HL-60/S4 treated with phorbol 12-myristate 13-acetate at 8.2 ng/mL for 4 days and 3 days (cell line): Measurements from ENCODE around the gene DOCK2.

Experiments used
- in situ Hi-C: fragments of 300-500 bp; cut with MboI; formaldehyde crosslinking; loops from 2 replicates; pipeline ENCODE4 v1.15.0; 2022; ENCODE audit warnings: low sequenced_read_pairs

DOCK2 gene

GRCh38 chr5:169686137-169686536 is 49.1 kb downstream of the DOCK2 start:
- in situ Hi-C loops, result no loop called here

GRCh38 chr5:169688106-169688505 is 51.0 kb downstream of the DOCK2 start:
- in situ Hi-C loops, result no loop called here

GRCh38 chr5:169691471-169691870 is 54.4 kb downstream of the DOCK2 start:
- in situ Hi-C loops, result no loop called here

GRCh38 chr5:169694091-169694625 is 57.1 kb downstream of the DOCK2 start:
- in situ Hi-C loops, result no loop called here

GRCh38 chr5:169695025-169695625 is 58.0 kb downstream of the DOCK2 start:
- in situ Hi-C loops, result no loop called here

- in situ Hi-C loops, result no loop called here
Observed at GRCh38 chr5:169695919-169696490, 58.9 kb downstream of the DOCK2 start.

- in situ Hi-C loops, result no loop called here
Observed at GRCh38 chr5:169696621-169697510, 59.8 kb downstream of the DOCK2 start.

GRCh38 chr5:169697511-169697890 is 60.4 kb downstream of the DOCK2 start:
- in situ Hi-C loops, result no loop called here

GRCh38 chr5:169697976-169698375 is 60.9 kb downstream of the DOCK2 start:
- in situ Hi-C loops, result no loop called here

GRCh38 chr5:169700611-169701010 is 63.5 kb downstream of the DOCK2 start:
- in situ Hi-C loops, result no loop called here

GRCh38 chr5:169701910-169702451 is 64.9 kb downstream of the DOCK2 start:
- in situ Hi-C loops, result no loop called here

- in situ Hi-C loops, result no loop called here
Observed at GRCh38 chr5:169702693-169703481, 65.8 kb downstream of the DOCK2 start.

GRCh38 chr5:169703813-169704212 is 66.7 kb downstream of the DOCK2 start:
- in situ Hi-C loops, result no loop called here

GRCh38 chr5:169705322-169705721 is 68.2 kb downstream of the DOCK2 start:
- in situ Hi-C loops, result no loop called here

- in situ Hi-C loops, result no loop called here
Observed at GRCh38 chr5:169706071-169706470, 69.0 kb downstream of the DOCK2 start.

GRCh38 chr5:169706758-169707450 is 69.8 kb downstream of the DOCK2 start:
- in situ Hi-C loops, result no loop called here

GRCh38 chr5:169707686-169708085 is 70.6 kb downstream of the DOCK2 start:
- in situ Hi-C loops, result no loop called here

GRCh38 chr5:169710675-169711074 is 73.6 kb downstream of the DOCK2 start:
- in situ Hi-C loops, result no loop called here

- in situ Hi-C loops, result no loop called here
Observed at GRCh38 chr5:169711551-169712225, 74.6 kb downstream of the DOCK2 start.

GRCh38 chr5:169712428-169712827 is 75.4 kb downstream of the DOCK2 start:
- in situ Hi-C loops, result no loop called here
